Measurements from ENCODE around the gene BSDC1.
A peak's percentile ranks its signal among the peaks of the same experiment; 100 is the strongest.

The BSDC1 gene

DNA sequence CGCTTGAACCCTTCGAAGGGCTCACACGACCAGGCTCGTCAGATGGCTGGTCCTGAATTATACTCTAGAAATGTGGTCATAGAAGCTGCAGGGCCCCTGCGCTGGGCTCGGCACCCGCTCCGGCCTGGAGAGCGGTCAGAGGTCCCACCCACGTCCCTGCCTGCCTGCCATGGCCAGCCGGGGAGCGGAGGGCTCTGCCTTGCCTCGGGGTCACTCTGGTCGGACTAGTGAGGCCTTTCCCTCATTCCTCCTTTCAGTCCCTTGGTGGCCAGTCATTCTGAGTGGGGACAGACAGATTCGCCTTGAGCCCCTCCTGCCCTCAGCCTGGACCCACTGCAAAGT, 57.7 kb downstream of the BSDC1 start:
- DNase-seq (ENCODE audit: low read depth in 2 of 2), result no peak

DNA sequence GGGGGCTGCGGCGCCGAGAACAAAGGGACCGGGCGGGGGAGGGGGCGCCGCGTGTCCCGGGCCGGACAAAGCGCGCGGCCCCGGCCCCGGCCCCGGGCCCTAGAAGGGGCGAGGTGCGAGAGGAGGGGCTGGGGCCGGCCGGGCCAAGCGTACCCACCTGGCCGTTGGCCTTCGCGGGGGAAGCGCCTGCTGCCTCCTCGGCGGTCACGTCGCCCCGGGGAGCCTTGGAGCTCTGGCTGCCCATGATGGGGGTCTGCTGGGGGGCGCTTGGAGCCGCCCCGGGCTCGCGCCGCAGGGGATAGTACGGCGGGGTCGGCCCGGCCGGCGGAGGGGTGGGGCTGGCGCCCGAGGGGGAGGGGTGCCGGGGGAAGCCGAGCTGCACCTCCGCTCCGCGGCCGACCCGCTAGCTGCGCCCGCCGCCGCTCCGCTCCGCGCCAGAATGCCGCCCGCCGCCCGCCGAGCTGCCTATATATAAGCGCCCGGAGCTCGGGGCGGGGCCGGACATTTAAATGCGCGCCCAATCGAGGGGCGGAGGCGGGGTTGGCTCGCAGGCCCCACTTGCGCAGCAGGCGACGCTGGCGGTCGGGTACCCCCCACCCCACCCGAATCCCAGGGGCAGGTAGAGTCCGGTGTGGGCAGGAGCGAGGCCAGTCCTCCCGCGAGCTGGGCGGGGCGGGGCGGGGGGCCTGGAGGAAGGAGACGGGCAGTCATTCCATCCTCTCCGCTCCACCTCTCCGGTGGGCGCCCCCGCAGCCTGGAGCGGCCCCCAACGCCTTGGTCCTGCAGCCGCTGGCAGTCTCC, 58.3 kb downstream of the BSDC1 start, which contains the start of gene MARCKSL1:
Gene MARCKSL1, minus strand, starts transcription at position 444 of the 801 bp plus-strand sequence. Its CDS starts 200 bp downstream, at position 244.
- peak; percentile 57 to 61 for DNase-seq (ENCODE audit: low read depth in 2 of 2)

DNA sequence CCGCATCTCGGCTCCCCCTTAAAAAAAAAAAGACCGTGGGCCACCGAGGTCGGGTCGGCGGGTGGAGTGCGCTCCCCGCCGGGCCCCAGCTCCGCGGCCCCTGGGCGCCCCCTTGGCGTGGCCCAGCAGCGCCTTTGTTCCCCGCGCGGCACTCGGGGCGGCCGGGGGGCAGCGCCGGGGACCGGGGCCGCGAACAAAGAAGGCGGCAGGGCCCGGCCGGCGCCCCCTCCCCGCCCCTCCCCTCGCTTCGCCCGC, 58.8 kb downstream of the BSDC1 start:
- DNase-seq (ENCODE audit: low read depth in 2 of 2), result no peak

DNA sequence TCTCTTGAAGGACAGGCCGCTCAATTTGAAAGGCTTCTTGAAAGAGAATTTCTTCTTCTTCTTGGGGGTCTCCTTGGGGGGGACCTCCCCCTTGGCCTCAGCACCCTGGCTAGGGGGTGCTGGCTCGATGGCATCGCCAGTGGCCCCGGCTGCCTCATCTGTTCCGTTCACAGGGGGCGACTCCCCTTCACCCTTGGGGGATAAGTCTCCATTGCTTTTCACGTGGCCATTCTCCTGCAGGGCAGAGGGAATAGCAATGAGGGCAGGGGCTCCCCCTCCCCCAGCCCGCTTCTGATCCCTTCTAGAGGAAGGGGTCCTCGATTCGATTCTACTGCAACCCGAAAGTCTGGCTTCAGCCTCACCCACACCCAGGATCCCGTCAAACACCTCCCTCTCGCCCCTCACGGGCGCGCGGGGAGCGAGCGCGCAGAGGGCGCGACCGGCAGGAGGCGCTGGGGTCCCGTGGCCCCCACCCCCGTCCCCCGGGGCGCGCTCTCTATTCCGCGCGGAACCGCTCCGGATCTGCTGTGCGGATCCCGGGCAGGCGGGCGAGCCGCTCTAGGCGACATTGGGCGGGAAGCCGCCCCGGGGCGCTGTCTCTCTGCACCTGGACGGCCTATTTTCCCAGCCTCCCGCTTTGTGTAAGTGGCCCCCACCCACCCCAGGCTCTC, 59.2 kb downstream of the BSDC1 start:
- DNase-seq (ENCODE audit: low read depth in 2 of 2), result no peak

DNA sequence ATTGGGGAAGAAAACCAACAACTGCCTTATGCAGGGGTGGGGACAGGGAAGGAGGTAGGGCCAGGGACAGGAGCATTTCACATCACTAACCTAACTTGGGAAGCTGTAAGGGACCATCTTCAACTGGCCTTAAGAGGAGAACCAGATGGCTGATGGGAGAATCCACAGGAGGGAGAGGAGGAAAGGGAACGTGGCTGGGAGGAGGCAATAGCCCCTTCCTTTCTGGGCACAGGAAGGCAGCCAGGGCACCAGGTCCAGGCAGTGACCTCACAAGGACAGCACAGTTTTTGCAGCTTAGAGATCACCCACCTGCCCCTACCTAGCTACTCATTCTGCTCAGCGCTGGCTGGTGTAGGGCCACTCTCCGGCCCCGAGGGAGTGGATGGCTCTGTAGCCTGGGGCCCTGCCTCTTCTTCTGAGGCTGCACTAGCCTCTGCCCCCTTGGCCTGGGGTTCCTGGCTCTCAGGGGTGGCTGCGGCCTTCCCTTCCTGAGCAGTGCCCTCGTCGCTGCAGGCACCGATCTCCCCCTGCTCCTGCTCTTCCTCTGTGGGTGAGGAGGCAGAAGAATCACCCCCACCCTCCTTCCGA, 59.9 kb downstream of the BSDC1 start:
- DNase-seq (ENCODE audit: low read depth in 2 of 2), result no peak

DNA sequence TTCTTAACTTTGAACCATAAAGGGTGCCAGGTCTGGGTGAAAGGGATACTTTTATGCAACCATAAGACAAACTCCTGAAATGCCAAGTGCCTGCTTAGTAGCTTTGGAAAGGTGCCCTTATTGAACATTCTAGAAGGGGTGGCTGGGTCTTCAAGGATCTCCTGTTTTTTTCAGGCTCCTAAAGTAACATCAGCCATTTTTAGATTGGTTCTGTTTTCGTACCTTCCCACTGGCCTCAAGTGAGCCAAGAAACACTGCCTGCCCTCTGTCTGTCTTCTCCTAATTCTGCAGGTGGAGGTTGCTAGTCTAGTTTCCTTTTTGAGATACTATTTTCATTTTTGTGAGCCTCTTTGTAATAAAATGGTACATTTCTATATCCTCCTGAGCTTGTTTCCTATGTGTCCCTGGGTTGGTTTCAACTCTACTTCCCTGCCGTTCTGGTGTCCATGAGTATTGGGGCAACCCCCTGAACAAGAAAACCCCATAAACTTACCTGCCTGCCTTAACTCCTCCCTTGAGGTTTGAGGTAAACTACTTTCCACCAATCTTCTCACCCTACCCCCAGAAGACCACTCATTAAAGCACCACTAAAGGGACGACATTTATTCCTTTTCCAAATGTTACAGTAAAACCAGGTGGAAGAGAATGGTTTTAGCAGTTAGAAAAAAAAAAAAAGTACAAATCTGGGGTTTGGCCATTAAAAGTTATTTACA, 60.8 kb downstream of the BSDC1 start:
- DNase-seq (ENCODE audit: low read depth in 2 of 2), result no peak

DNA sequence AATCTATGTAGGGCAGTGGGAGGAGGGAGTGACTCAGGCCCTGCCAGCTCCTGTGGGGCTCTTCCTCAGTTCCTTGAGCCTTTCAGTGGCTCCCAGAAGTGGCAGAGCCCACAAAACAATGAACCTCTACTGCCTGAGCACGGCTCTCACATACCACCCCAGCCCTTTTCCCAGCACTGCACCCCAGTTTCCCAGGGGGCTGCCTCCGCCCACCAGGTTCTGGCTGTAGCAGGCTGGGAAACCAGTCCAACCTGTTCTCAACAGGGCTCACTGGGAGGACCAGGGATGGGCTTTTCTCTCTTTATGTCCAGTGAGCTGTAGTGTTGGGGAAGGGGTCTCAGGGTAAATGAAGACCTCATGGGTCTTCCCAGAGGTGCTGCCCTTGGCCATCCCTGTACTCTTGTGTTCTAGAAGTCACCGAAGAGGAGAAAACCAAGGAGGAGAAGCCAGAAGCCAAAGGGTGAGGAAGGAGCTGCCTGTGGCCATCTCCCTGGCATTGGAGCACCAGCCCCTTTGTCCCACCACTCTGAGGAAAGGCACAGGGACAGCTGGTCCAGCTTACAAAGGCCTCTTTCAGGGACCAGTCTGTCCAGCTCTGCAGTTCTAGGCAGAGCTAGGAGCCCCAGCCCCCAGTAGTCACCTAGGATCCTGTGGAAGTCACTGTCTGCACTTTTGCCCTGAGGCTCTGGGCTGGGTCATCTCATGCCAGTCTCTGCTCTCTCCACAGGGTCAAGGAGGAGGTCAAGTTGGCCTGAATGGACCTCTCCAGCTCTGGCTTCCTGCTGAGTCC, 61.8 kb downstream of the BSDC1 start:
- DNase-seq (ENCODE audit: low read depth in 2 of 2), result no peak

DNA sequence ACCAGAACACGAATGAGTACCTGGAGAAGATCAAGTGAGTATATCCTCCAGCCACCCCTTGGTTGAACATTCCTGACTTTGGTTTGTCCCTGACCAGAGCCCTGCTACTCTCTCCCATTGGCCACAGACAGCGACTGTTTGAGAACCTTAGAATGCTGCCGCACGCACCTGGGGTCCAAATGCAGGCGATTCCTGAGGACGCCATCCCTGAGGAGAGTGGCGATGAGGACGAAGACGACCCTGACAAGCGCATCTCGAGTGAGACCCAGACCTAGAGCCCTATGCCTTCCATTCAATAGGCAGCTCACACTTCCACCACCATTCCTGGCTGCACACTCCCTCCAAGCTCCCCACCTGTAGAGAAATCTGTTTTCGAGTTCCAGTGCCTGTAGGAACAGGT, 62.7 kb downstream of the BSDC1 start:
- no peak for DNase-seq (ENCODE audit: low read depth in 2 of 2)

DNA sequence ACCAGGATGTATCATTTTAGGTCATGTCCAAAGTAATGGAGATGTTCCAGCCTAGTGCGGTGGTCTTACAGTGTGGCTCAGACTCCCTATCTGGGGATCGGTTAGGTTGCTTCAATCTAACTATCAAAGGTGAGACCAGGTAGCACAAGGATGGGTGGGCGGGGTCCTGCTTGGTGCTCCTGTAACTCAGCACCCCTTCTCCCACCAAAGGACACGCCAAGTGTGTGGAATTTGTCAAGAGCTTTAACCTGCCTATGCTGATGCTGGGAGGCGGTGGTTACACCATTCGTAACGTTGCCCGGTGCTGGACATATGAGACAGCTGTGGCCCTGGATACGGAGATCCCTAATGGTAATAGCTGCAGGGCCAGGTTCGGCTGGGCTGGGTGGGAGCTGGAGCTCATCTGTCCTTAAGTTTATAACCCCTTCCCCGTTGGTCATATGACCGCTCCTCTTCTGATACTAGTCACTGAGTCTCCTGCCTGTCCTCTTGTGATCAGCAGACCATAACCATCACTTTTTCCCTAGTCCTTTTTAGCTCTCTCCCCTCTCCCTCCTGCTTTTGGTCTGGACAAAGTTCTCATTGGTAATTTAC, 63.6 kb downstream of the BSDC1 start:
- no peak for DNase-seq (ENCODE audit: low read depth in 2 of 2)

DNA sequence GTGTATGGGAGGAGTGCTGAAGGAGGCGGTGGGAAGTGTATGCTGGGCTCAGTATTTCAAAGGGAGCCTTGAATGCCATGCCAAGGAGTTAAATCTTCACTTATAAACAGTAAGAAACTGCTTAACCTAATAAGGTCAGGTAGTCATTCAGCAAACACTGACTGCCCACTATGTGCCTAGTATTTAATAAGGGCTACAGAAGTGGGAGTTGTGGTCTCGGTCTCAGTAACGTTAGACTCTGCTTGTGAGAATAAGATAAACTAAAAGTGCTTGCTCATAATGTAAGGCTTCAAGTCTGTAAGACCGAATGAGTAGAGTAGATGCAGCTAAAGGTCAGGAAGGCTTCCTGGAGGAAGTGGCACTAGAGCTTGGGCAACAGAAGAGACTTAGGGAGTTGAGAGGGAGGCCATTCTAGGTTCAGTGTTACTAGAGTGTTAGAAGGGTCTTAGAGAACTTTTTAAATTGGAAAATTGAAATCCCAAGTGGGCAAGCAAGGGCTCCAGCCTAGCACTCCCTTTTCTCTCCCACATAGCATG, 64.2 kb downstream of the BSDC1 start:
- no peak for DNase-seq (ENCODE audit: low read depth in 2 of 2)

DNA sequence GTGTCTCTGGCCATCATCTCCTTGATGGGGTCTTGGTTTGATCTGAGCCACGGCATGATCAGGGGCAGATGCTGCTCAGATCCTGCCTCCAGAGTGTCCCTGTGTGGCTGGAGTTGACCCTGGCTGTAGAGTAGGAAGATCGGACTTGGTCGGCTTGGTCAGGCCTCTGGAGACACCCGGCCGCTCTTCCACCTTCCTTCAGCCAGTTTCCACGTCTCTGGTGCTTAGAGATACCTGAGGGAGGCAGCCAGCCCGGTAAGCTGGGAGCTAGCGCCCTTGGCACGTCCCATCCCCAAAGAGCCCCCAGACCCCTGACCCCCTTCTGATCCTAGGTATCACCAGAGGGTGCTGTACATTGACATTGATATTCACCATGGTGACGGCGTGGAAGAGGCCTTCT, 67.0 kb downstream of the BSDC1 start:
- no peak for DNase-seq (ENCODE audit: low read depth in 2 of 2)

DNA sequence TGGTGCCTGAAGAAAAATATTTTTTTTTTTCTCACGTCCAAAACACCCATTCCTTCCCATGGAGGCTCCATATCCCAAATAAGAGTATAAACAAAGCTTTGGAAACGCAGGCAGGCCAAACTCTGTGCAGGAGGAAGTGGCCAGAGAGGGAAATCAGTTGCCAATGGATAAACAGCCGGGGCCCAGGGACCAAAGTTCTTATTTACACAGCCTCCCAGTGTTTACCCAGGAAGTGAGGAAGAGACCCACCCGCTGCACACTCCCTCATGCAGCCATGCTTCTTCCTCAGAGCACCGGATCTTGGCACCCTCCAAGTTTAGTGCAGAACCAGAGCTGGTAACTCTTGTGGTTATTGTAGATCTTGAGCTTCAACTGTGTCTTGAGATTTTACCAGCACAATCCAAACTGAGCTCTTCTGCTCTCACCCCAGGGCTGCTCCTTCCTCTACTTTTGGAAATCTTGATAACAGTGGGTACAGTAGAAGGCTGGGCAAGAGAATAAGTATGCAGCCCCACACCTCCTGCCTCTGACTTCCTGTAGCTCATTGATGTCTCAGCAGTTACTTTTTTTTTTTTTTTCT, 72.4 kb downstream of the BSDC1 start:
- no peak for DNase-seq (ENCODE audit: low read depth in 2 of 2)

DNA sequence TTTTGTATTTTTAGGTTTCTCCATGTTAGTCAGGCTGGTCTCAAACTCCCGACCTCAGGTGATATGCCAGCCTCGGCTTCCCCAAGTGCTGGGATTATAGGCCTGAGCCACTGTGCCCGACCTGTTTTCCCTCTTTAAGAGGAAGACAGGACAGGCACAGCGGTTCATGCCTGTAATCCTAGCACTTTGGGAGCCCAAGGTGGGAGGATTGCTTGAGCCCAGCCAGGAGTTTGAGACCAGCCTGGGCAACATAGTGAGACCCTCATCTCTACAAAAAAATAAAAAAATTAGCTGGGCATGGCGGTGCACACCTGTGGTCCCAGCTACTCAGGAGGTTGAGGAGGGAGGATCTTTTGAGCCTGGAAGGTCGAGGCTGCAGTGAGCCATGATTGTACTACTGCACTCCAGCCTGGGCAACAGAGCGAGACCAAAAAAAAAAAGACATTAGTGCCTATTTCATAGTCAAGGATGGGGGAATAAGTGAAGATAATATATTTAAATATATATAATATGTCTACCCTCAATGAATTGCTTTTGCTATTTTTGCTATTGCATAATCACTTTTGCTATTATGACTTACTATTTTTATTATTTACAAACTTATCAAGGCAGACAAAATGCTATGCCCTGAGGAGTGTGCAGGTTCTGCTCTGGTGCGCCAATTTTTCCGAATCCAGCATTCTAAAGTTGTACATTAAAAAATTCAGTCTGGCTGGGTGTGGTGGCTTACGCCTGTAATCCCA, 75.9 kb downstream of the BSDC1 start:
- no peak for DNase-seq (ENCODE audit: low read depth in 2 of 2)

DNA sequence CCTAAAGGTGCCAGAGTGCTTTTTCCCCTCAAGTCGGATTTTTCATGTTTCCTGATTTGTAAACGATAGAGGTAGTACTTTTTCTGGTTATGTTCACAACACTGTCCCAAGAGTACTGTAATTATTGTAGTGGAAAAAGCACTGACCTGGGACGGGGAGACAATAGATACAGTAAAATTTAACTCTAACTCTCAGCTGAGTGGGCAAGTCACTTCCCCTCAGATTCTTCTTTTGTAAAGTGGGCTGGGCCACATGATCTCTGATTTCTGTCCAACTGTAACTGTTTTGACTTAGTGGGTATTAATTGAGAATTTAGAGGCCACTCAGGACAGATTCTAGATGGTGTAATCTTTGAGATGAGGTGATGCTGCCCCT, 77.4 kb downstream of the BSDC1 start:
- DNase-seq (ENCODE audit: low read depth in 2 of 2), result no peak
